ENCODE measurements around the gene TANK. TPM values are rescaled to one million over a fixed set of nuclear protein-coding genes. Genes with fewer than 3 reads are reported as not detected.

TANK gene
- total and polyA plus RNA-seq, 2 of the 8 experiments (the other 6 are each of a cell fraction or from before 2014, with no cell fraction given): 7.0 to 26.1 TPM

DNA sequence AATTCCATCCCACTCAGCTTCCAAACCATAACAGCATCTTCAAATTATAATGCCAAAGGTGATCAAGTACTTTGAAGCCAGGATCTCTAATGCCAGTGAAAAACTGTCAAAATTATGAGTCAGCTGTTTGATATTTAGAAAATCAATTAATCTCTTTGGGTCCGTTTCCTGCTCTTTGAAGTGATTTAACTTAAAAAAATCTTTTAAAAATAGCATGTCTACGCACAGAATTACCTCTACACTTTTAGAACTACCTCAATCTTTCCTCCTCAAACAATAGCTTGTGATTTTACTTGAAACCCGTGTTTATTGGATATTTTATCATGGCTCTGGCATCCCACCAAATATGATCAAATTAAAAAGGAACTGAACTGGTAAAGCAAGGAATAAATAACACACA is 31.3 kb upstream of the TANK start:
- H3K36me3 ChIP-seq (ENCODE audit: control insufficient read depth in 2 of 4, insufficient read depth in 4 of 4, low read length in 3 of 4): no peaks in the 10 kb centered on the region
- FAIRE-seq (no peak), DNase-seq (ENCODE audit: low read depth in 1 of 2, low spot score in 2 of 2) (no peak)
- POLR2A ChIA-PET (ENCODE audit: partially characterized antibody): no interaction called here
- no peak overlapping the region for H3K23ac ChIP-seq (ENCODE audit: insufficient read length)
- TF ChIP-seq CREB1 (IDR thresholded peaks at IDR 0.05): no peak
- H3K4me3 ChIP-seq (ENCODE audit: extremely low read depth in 1 of 4, insufficient read depth in 2 of 4, low read depth in 3 of 4, low read length in 4 of 4): no peak overlapping the region
- no peaks in the 10 kb centered on the region for H3K79me2 ChIP-seq (ENCODE audit: control insufficient read depth in 1 of 2, insufficient read depth in 2 of 2, low read length in 2 of 2)
- H2BK5ac ChIP-seq (ENCODE audit: low read depth, low read length): no peak overlapping the region
- no peak overlapping the region for H2AFZ ChIP-seq (ENCODE audit: low read length)
- no peak overlapping the region for H3K18ac ChIP-seq (ENCODE audit: extremely low read depth, low read length)
- no peak overlapping the region for H2AK5ac ChIP-seq (ENCODE audit: low read depth, low read length)
- H4K5ac ChIP-seq (ENCODE audit: insufficient read length, low read depth, low read length): no peak overlapping the region
- H3K56ac ChIP-seq (replicated peaks; ENCODE audit: insufficient read length, low read depth, low read length): peak overlapping the region; percentile 56
- no peak overlapping the region for H2BK20ac ChIP-seq (ENCODE audit: low read length)
- no peak overlapping the region for H2BK15ac ChIP-seq (ENCODE audit: low read length)
- H2BK120ac ChIP-seq (replicated peaks; ENCODE audit: low read depth, low read length): no peak overlapping the region
- H3K9ac ChIP-seq (replicated peaks in 1 of 4; ENCODE audit: extremely low read depth in 1 of 4, low read depth in 3 of 4, low read length in 3 of 4): no peak overlapping the region
- WGBS, 2 experiments (ENCODE audit: extremely low coverage in 1 of 2, insufficient coverage in 1 of 2, insufficient read length in 1 of 2, insufficient replicate concordance in 2 of 2, low coverage in 1 of 2, low lambda C conversion rate in 2 of 2, missing lambda C conversion rate in 1 of 2): 87% methylated on average over 3 of the region's 3 CpGs; no CpG with 5 or more reads in 1 of the 2 experiments
- H3K79me1 ChIP-seq (ENCODE audit: low read depth, low read length): no peaks in the 10 kb centered on the region
- no peak overlapping the region for H3K4ac ChIP-seq (replicated peaks; ENCODE audit: insufficient read length, low read depth, low read length)
- no peaks in the 10 kb centered on the region for H3K27me3 ChIP-seq (replicated peaks in 1 of 4; ENCODE audit: control insufficient read depth in 3 of 4, extremely low read depth in 1 of 4, insufficient read depth in 3 of 4, low read length in 3 of 4)
- no peaks in the 10 kb centered on the region for H4K20me1 ChIP-seq (replicated peaks in 1 of 2; ENCODE audit: control insufficient read depth in 1 of 2, insufficient read depth in 2 of 2, low read length in 2 of 2)
- no peaks in the 10 kb centered on the region for H3K23me2 ChIP-seq (ENCODE audit: low read depth, low read length)
- no peaks in the 10 kb centered on the region for H3K9me3 ChIP-seq (ENCODE audit: insufficient read depth in 2 of 2, low read depth in 1 of 2, low read length in 1 of 2)
- no peaks in the 10 kb centered on the region for H3K4me1 ChIP-seq (replicated peaks in 1 of 4; ENCODE audit: control insufficient read depth in 3 of 4, insufficient read depth in 4 of 4, low read length in 3 of 4)
- H3K14ac ChIP-seq (ENCODE audit: insufficient read length): no peak overlapping the region
- H4K8ac ChIP-seq (ENCODE audit: extremely low read depth, insufficient read depth, low read length): no peak overlapping the region
- H2BK12ac ChIP-seq (ENCODE audit: low read depth, low read length): no peak overlapping the region
- H4K91ac ChIP-seq (replicated peaks; ENCODE audit: insufficient read length, low read length): no peak overlapping the region
- no peak overlapping the region for H3K27ac ChIP-seq (ENCODE audit: low read depth, low read length)
- CTCF ChIA-PET (ENCODE audit: partially characterized antibody): no interaction called here
- H3K4me2 ChIP-seq (ENCODE audit: insufficient read depth in 1 of 2, low read depth in 2 of 2, low read length in 2 of 2): no peak overlapping the region

All from H1 (cell line).